Astrocyte (in vitro differentiated cells and primary cell): ENCODE results near the gene KLHL33.

Experiments used
- CTCF ChIP-seq: IDR thresholded peaks from 2 replicates; pipeline ENCODE4 v1.5.1; 2011; ENCODE audit warnings: low read depth, mild to moderate bottlenecking, inconsistent platforms, low read length, moderate library complexity; ENCODE audit not compliant: insufficient read depth
- EZH2 ChIP-seq: IDR thresholded peaks from 2 replicates; pipeline ENCODE4 v1.6.1; 2012; ENCODE audit warnings: mild to moderate bottlenecking, low read length, inconsistent platforms; ENCODE audit not compliant: insufficient read depth

GRCh38 chr14:20382526-20382925 lies 53.4 kb downstream of the KLHL33 start:
- TF ChIP-seq CTCF (no peak), EZH2 (no peak)
